Fibroblast of lung (primary cell): ENCODE measurements around the gene CCDC14. TPM values are rescaled to one million over a fixed set of nuclear protein-coding genes. Genes with fewer than 3 reads are reported as not detected.

Experiments used
- DNase-seq, 2 donors: peaks; one replicate each; pipeline versions ENCODE4 v3.0.0 to v3.0.0-alpha.2; 2010; ENCODE audit warnings: low read depth in 2 of 2
- H2AFZ ChIP-seq: 2 replicates; pipeline ENCODE4 v1.5.1; 2012; ENCODE audit warnings: low read length, control low read depth, inconsistent platforms
- H3K27ac ChIP-seq: 2 replicates; pipeline ENCODE4 v1.5.1; 2011; ENCODE audit warnings: low read length, control low read depth; ENCODE audit not compliant: insufficient read depth
- H3K27me3 ChIP-seq: 2 replicates; pipeline ENCODE4 v1.5.1; 2011; ENCODE audit warnings: mild to moderate bottlenecking, low read length; ENCODE audit not compliant: control insufficient read depth, insufficient read depth
- H3K36me3 ChIP-seq: 2 replicates; pipeline ENCODE4 v1.5.1; 2011; ENCODE audit warnings: low read length; ENCODE audit not compliant: control insufficient read depth, insufficient read depth
- H3K4me1 ChIP-seq: 2 replicates; pipeline ENCODE4 v1.5.1; 2011; ENCODE audit warnings: low read length; ENCODE audit not compliant: control insufficient read depth, insufficient read depth; ENCODE audit errors: extremely low read depth
- H3K4me2 ChIP-seq: 2 replicates; pipeline ENCODE4 v1.5.1; 2011; ENCODE audit warnings: low read length, control low read depth; ENCODE audit not compliant: insufficient read depth; ENCODE audit errors: extremely low read depth
- H3K4me3 ChIP-seq, 4 experiments: fragments of 200-600 bp in 1 of 4; sonication (generic) in 1 of 4; replicated peaks in 1 of 4; 2 replicates each; pipeline ENCODE4 v1.5.1; 2011 to 2016; ENCODE audit warnings: low read length in 4 of 4, low read depth in 3 of 4, mild to moderate bottlenecking in 3 of 4, control low read depth in 2 of 4, inconsistent platforms in 1 of 4, mixed read lengths in 1 of 4; ENCODE audit not compliant: insufficient read depth in 1 of 4; ENCODE audit errors: control extremely low read depth in 1 of 4
- H3K79me2 ChIP-seq: 2 replicates; pipeline ENCODE4 v1.5.1; 2012; ENCODE audit warnings: mild to moderate bottlenecking, low read length, inconsistent platforms; ENCODE audit not compliant: control insufficient read depth, insufficient read depth
- H3K9ac ChIP-seq: 2 replicates; pipeline ENCODE4 v1.5.1; 2011; ENCODE audit warnings: mild to moderate bottlenecking, low read length, control low read depth; ENCODE audit not compliant: insufficient read depth
- H3K9me3 ChIP-seq: 2 replicates; pipeline ENCODE4 v1.5.1; 2012; ENCODE audit warnings: low read depth, low read length; ENCODE audit not compliant: control insufficient read depth, insufficient read depth
- H4K20me1 ChIP-seq: 2 replicates; pipeline ENCODE4 v1.5.1; 2011; ENCODE audit warnings: low read length; ENCODE audit not compliant: control insufficient read depth, insufficient read depth; ENCODE audit errors: extremely low read depth
- CTCF ChIP-seq, 2 donors: IDR thresholded peaks in 1 of 2; conservative IDR thresholded peaks in 1 of 2; 1 replicate in 1 of 2; 2 replicates in 1 of 2; pipeline ENCODE4 v1.5.1; 2011 to 2012; ENCODE audit warnings: low read length in 2 of 2, control low read depth in 1 of 2, inconsistent platforms in 1 of 2, low read depth in 1 of 2, mild to moderate bottlenecking in 1 of 2
- EZH2 ChIP-seq: IDR thresholded peaks from 2 replicates; pipeline ENCODE4 v1.5.1; 2012; ENCODE audit warnings: low read length, control low read depth, mild to moderate bottlenecking; ENCODE audit errors: missing control alignments
- polyA plus RNA-seq, 2 donors: library from polyadenylated mRNA; depleted of rRNA in 1 of 2; stranded (reverse) in 1 of 2; unstranded in 1 of 2; fragments of >200 nt; gene quantifications; 2 replicates each; pipeline ENCODE4 v1.2.1, GENCODE V29; 2011 to 2012; ENCODE audit warnings: missing spikeins in 1 of 2
- total RNA-seq: library from RNA; depleted of rRNA; stranded (reverse); fragments of >200 nt; gene quantifications from 2 replicates; pipeline ENCODE4 v1.2.1, GENCODE V29; 2014

The CCDC14 gene
- total and polyA plus RNA-seq, 2 donors (not counting 1 experiment from before 2014, with no cell fraction given), result 35.2 to 94.8 TPM

- no peaks in the 10 kb centered on the region for H3K4me1 ChIP-seq
- no peaks in the 10 kb centered on the region for H3K36me3 ChIP-seq
- H3K79me2 ChIP-seq, result no peaks in the 10 kb centered on the region
- H3K4me2 ChIP-seq, result no peak overlapping the region
- no peaks in the 10 kb centered on the region for H4K20me1 ChIP-seq
- no peak overlapping the region for H3K9ac ChIP-seq
- no peak overlapping the region for H3K4me3 ChIP-seq
- H3K27me3 ChIP-seq, result no peaks in the 10 kb centered on the region
- no peaks in the 10 kb centered on the region for H3K9me3 ChIP-seq
- no peak overlapping the region for H3K27ac ChIP-seq
- TF ChIP-seq CTCF (conservative IDR thresholded peaks at IDR 0.05 in 1 of 2, IDR thresholded peaks at IDR 0.05 in 1 of 2; ENCODE audit: low read depth in 1 of 2, low read length in 2 of 2) (no peak), EZH2 (no peak)
- DNase-seq, result no peak
- no peak overlapping the region for H2AFZ ChIP-seq
Measured at GRCh38 chr3:123907720-123908119, 53.3 kb downstream of the CCDC14 start.

- no peaks in the 10 kb centered on the region for H3K9me3 ChIP-seq
- DNase-seq, result no peak
- H3K27ac ChIP-seq, result no peak overlapping the region
- no peaks in the 10 kb centered on the region for H4K20me1 ChIP-seq
- H3K4me1 ChIP-seq, result no peaks in the 10 kb centered on the region
- H2AFZ ChIP-seq, result no peak overlapping the region
- H3K4me2 ChIP-seq, result no peak overlapping the region
- H3K36me3 ChIP-seq, result no peaks in the 10 kb centered on the region
- H3K4me3 ChIP-seq, result no peak overlapping the region
- TF ChIP-seq EZH2 (no peak), CTCF (conservative IDR thresholded peaks at IDR 0.05 in 1 of 2, IDR thresholded peaks at IDR 0.05 in 1 of 2; ENCODE audit: low read depth in 1 of 2, low read length in 2 of 2) (no peak)
- no peak overlapping the region for H3K9ac ChIP-seq
- H3K79me2 ChIP-seq, result no peaks in the 10 kb centered on the region
- no peaks in the 10 kb centered on the region for H3K27me3 ChIP-seq
Measured at GRCh38 chr3:123899300-123899865, 61.6 kb downstream of the CCDC14 start.

- Histone ChIP-seq H3K9me3 (no peaks in the 10 kb centered on the region), H3K9ac (no peak overlapping the region), H3K4me3 (no peak overlapping the region), H3K36me3 (no peaks in the 10 kb centered on the region), H3K79me2 (no peaks in the 10 kb centered on the region), H3K27me3 (no peaks in the 10 kb centered on the region), H2AFZ (no peak overlapping the region), H3K4me2 (no peak overlapping the region), H3K27ac (no peak overlapping the region), H4K20me1 (no peaks in the 10 kb centered on the region), H3K4me1 (no peaks in the 10 kb centered on the region)
- TF ChIP-seq CTCF (conservative IDR thresholded peaks at IDR 0.05 in 1 of 2, IDR thresholded peaks at IDR 0.05 in 1 of 2; ENCODE audit: low read depth in 1 of 2, low read length in 2 of 2) (no peak), EZH2 (no peak)
- no peak for DNase-seq
Measured at GRCh38 chr3:123893012-123893411, 68.0 kb downstream of the CCDC14 start.
